OCI-LY7 (cell line): ENCODE results near the gene EIF2B1. TPM values are rescaled to one million over a fixed set of nuclear protein-coding genes. Genes with fewer than 3 reads are reported as not detected.

Experiments
- BruUV-seq: library from RNA; stranded (reverse); fragments of 400-500 nt; replicated peaks from 2 replicates; lab custom pipeline; 2021; lab: Mats Ljungman, UMichigan
- CTCF ChIA-PET: fragments of 300-600 bp; sonication (Branson Sonifier 250); formaldehyde crosslinking; loops from one replicate; lab custom pipeline; 2022; ENCODE audit warnings: antibody characterized with exemption; ENCODE audit not compliant: unreplicated experiment; lab: Charles Lee
- POLR2A ChIA-PET: fragments of 300-600 bp; sonication (Branson Sonifier 250); formaldehyde crosslinking; loops from one replicate; lab custom pipeline; 2022; ENCODE audit warnings: antibody characterized with exemption; lab: Charles Lee
- DNase-seq: peaks from one replicate; pipeline ENCODE4 v3.0.0-alpha.2; 2015; ENCODE audit warnings: low spot score
- H2AFZ ChIP-seq: fragments of 200-600 bp; sonication (generic), shearing (Covaris generic); 2 replicates; pipeline ENCODE4 v1.6.1; 2014; ENCODE audit warnings: mild to moderate bottlenecking, antibody characterized with exemption, low read length, moderate library complexity
- H3K27ac ChIP-seq: fragments of 200-600 bp; sonication (generic); 2 replicates; pipeline ENCODE4 v1.5.1; 2014; ENCODE audit warnings: mixed run types, low read depth, mild to moderate bottlenecking, moderate library complexity, low read length, inconsistent platforms; ENCODE audit not compliant: poor library complexity, severe bottlenecking
- H3K36me3 ChIP-seq: fragments of 200-600 bp; sonication (generic); 2 replicates; pipeline ENCODE4 v1.6.1; 2014; ENCODE audit warnings: mild to moderate bottlenecking, antibody characterized with exemption, low read length, moderate library complexity, mixed read lengths; ENCODE audit not compliant: insufficient read depth
- H3K4me1 ChIP-seq: fragments of 200-600 bp; sonication (generic); 2 replicates; pipeline ENCODE4 v1.5.1; 2014; ENCODE audit warnings: mild to moderate bottlenecking, low read length; ENCODE audit not compliant: insufficient read depth, poor library complexity, severe bottlenecking
- H3K4me2 ChIP-seq: fragments of 200-600 bp; sonication (generic); 2 replicates; pipeline ENCODE4 v1.6.1; 2014; ENCODE audit warnings: mild to moderate bottlenecking, low read length
- H3K4me3 ChIP-seq: fragments of 200-600 bp; sonication (generic); 2 replicates; pipeline ENCODE4 v1.5.1; 2014; ENCODE audit warnings: mild to moderate bottlenecking, low read depth, low read length; ENCODE audit not compliant: poor library complexity, severe bottlenecking
- H3K79me2 ChIP-seq: fragments of 200-600 bp; sonication (generic); 2 replicates; pipeline ENCODE4 v1.6.1; 2016; ENCODE audit warnings: low read depth, mild to moderate bottlenecking, low read length, moderate library complexity, mixed read lengths; ENCODE audit not compliant: insufficient read depth
- H3K9me2 ChIP-seq: fragments of 200-600 bp; sonication (generic); 2 replicates; pipeline ENCODE4 v1.6.1; 2016; ENCODE audit warnings: mild to moderate bottlenecking, low read length, mixed read lengths; ENCODE audit not compliant: insufficient read depth
- H3K9me3 ChIP-seq: fragments of 200-600 bp; sonication (generic); 2 replicates; pipeline ENCODE4 v1.6.1; 2014; ENCODE audit warnings: mild to moderate bottlenecking, mixed run types, low read length, mixed read lengths
- H4K20me1 ChIP-seq: fragments of 200-600 bp; sonication (generic); 2 replicates; pipeline ENCODE4 v1.6.1; 2014; ENCODE audit warnings: mild to moderate bottlenecking, antibody characterized with exemption, low read length, moderate library complexity, mixed read lengths; ENCODE audit not compliant: insufficient read depth
- EZH2phosphoT487 ChIP-seq: fragments of 200-600 bp; sonication (generic); IDR thresholded peaks from 2 replicates; pipeline ENCODE4 v1.6.1; 2018; ENCODE audit warnings: low read depth, borderline replicate concordance, mild to moderate bottlenecking, mixed run types, antibody characterized with exemption, low read length, moderate library complexity, mixed read lengths
- intact Hi-C: fragments of 100-400 bp; cut with micrococcal nuclease; formaldehyde crosslinking; loops from one replicate; pipeline ENCODE4 v1.10.0; 2022; ENCODE audit not compliant: unreplicated experiment
- total RNA-seq, 2 experiments: library from RNA; depleted of rRNA in 1 of 2; stranded (reverse); fragments of >200 nt in 1 of 2; shearing (Covaris generic) in 1 of 2; gene quantifications; 2 replicates each; pipeline ENCODE4 v1.2.3, GENCODE V29; 2014 to 2022
- TF ChIP-seq, protein P1 (sequence below): fragments of 200-600 bp; sonication (generic); conservative IDR thresholded peaks from 2 replicates; pipeline ENCODE4 v1.5.1; 2014; ENCODE audit warnings: mild to moderate bottlenecking, antibody characterized with exemption, low read length, moderate library complexity, mixed read lengths

Gene EIF2B1
- total RNA-seq, 2 experiments from 2014 or later = 60.3 to 72.8 TPM

DNA sequence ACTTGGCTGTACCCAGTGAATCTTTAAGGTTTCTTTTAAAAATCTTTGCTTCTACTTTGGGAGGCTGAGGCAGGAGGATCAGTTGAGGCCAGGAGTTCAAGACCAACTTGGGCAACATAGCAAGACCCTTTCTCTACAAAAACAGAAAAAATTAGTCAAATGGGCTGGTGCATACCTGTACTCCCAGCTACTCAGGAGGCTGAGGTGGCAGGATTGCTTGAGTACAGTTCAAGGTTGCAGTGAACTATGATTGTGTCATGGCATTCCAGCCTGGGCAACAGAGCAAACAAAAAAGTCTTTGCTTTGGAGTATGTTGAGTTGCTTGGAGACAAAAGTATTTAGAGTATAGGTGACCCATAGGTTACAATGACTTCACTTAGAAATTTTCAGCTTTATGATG, 37.8 kb downstream of the EIF2B1 start:
- H3K27ac ChIP-seq = no peak overlapping the region
- peaks cover 37% of the 10 kb centered on the region; the same call in 1 of the 2 replicates for H3K79me2 ChIP-seq

DNA sequence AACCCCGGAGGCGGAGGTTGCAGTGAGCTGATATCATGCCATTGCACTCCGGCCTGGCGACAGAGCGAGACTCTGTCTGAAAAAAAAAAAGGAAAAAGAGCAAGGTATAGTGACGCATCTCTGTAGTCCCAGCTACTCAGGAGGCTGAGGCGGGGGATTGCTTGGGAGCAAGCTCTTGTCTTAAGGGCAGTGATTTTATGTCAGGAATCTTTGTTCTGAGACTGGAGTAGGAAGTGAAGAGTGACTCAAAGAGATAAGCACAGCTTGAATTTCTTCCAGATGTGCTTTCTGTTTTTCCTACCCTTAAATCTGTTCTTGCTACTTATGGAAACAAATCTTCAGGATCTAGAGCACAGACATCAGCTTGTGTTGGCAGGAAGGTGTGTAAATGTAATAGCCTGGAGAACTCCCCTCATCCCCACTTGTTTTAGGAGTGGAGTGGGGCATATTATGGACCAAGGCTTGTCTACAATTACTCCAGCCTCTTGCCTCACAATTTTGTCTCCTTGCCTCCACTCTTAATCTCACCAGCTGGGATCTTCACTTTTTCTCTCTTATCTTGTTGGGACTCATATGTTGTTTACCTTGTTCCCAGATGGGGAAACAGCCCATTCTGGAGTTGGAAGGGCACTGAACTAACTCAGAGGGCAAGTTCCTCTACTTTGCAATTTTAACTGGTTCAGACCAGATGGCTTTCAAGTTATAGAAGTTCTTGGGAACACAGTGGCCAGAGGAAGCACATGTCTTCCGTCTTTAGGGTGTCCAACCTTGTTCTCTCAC, 41.6 kb downstream of the EIF2B1 start:
- Histone ChIP-seq H3K36me3 (peaks cover 95% of the 10 kb centered on the region), H3K4me3 (no peak overlapping the region), H3K9me3 (no peaks in the 10 kb centered on the region), H3K4me2 (no peak overlapping the region), H3K79me2 (peaks cover 50% of the 10 kb centered on the region), H3K4me1 (peaks cover 23% of the 10 kb centered on the region), H4K20me1 (peaks cover 8% of the 10 kb centered on the region; the same call in 1 of the 2 replicates), H3K9me2 (no peaks in the 10 kb centered on the region), H3K27ac (no peak overlapping the region), H2AFZ (no peak overlapping the region)
- POLR2A ChIA-PET = interaction anchor here (0.6 to 1.4 kb wide), 4 partner anchors 8 to 229 kb away, joined by 3 to 4 read pairs (median 4); no protein-coding TSS in a partner anchor
- intact Hi-C loops = no loop called here
- BruUV-seq = no TSS peak
- no peak for DNase-seq
- TF ChIP-seq, protein P1, sequence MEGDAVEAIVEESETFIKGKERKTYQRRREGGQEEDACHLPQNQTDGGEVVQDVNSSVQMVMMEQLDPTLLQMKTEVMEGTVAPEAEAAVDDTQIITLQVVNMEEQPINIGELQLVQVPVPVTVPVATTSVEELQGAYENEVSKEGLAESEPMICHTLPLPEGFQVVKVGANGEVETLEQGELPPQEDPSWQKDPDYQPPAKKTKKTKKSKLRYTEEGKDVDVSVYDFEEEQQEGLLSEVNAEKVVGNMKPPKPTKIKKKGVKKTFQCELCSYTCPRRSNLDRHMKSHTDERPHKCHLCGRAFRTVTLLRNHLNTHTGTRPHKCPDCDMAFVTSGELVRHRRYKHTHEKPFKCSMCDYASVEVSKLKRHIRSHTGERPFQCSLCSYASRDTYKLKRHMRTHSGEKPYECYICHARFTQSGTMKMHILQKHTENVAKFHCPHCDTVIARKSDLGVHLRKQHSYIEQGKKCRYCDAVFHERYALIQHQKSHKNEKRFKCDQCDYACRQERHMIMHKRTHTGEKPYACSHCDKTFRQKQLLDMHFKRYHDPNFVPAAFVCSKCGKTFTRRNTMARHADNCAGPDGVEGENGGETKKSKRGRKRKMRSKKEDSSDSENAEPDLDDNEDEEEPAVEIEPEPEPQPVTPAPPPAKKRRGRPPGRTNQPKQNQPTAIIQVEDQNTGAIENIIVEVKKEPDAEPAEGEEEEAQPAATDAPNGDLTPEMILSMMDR = no peak
- TF ChIP-seq EZH2phosphoT487 = no peak
- CTCF ChIA-PET = interaction anchor here (0.6 to 0.7 kb wide), 2 partner anchors 120 to 1798 kb away, joined by 3 read pairs; no protein-coding TSS in a partner anchor

More for the DNA sequence above, 37.8 kb downstream of the EIF2B1 start:
- BruUV-seq = no TSS peak
- Histone ChIP-seq H4K20me1 (no peaks in the 10 kb centered on the region), H3K4me2 (no peak overlapping the region), H2AFZ (no peak overlapping the region), H3K36me3 (peaks cover 87% of the 10 kb centered on the region), H3K4me3 (no peak overlapping the region), H3K9me2 (no peaks in the 10 kb centered on the region), H3K9me3 (no peaks in the 10 kb centered on the region), H3K4me1 (peaks cover 11% of the 10 kb centered on the region)
- intact Hi-C loops = no loop called here
- TF ChIP-seq, protein P1 = no peak
- no peak for TF ChIP-seq EZH2phosphoT487
- ChIA-PET CTCF (no interaction called here), POLR2A (interaction anchor here (0.6 kb wide), 2 partner anchors 12 to 377 kb away, joined by 6 read pairs; partner anchors contain the start of gene CCDC92)
- no peak for DNase-seq
